HepG2 (cell line): ENCODE data around the gene DEDD2. TPM values are rescaled to one million over a fixed set of nuclear protein-coding genes. Genes with fewer than 3 reads are reported as not detected.
A peak's percentile ranks its signal among the peaks of the same experiment; 100 is the strongest.

Source experiments
- CREB1 ChIP-seq, 2 experiments: fragments of 450-650 bp in 1 of 2; IDR thresholded peaks; 2 replicates each; pipeline ENCODE4 v1.6.1; 2016 to 2017; ENCODE audit warnings: control low read depth in 1 of 2, mild to moderate bottlenecking in 1 of 2, missing compliant biosample characterization in 1 of 2, missing genetic modification characterization in 1 of 2
- HNRNPLL ChIP-seq: fragments of 200-400 bp; formaldehyde crosslinking; IDR thresholded peaks from 2 replicates; pipeline ENCODE4 v1.6.1; 2017; ENCODE audit warnings: mild to moderate bottlenecking, low read depth, low read length; ENCODE audit not compliant: poor library complexity, severe bottlenecking
- ISL2 ChIP-seq: sonication (generic); formaldehyde crosslinking; IDR thresholded peaks from 2 replicates; pipeline ENCODE4 v1.5.0; 2020; ENCODE audit warnings: missing genetic modification reagents
- NCOR1 ChIP-seq: fragments of 200-600 bp; sonication (generic); IDR thresholded peaks from 2 replicates; pipeline ENCODE4 v1.7.0; 2017; ENCODE audit warnings: antibody characterized with exemption, low read length, borderline replicate concordance
- SOX5 ChIP-seq: IDR thresholded peaks from 2 replicates; pipeline ENCODE4 v1.6.1; 2016; ENCODE audit warnings: borderline replicate concordance
- TAF1 ChIP-seq: sonication (generic); formaldehyde crosslinking; IDR thresholded peaks from 2 replicates; pipeline ENCODE4 v1.4.0; 2020; ENCODE audit warnings: missing genetic modification reagents
- TEAD3 ChIP-seq: optimal IDR thresholded peaks from 2 replicates; pipeline ENCODE3; 2016; ENCODE audit warnings: borderline replicate concordance
- ZBTB38 ChIP-seq: sonication (generic); formaldehyde crosslinking; IDR thresholded peaks from 2 replicates; pipeline ENCODE4 v1.5.1; 2020; ENCODE audit warnings: mild to moderate bottlenecking, missing genetic modification reagents
- ZNF180 ChIP-seq: sonication (generic); formaldehyde crosslinking; IDR thresholded peaks from 2 replicates; pipeline ENCODE4 v1.4.0; 2020; ENCODE audit warnings: low read depth, missing genetic modification reagents, borderline replicate concordance
- ZNF33B ChIP-seq: sonication (generic); formaldehyde crosslinking; IDR thresholded peaks from 2 replicates; pipeline ENCODE4 v1.5.1; 2020; ENCODE audit warnings: mild to moderate bottlenecking, missing genetic modification reagents
- ZNF713 ChIP-seq: sonication (generic); formaldehyde crosslinking; IDR thresholded peaks from 2 replicates; pipeline ENCODE4 v1.4.0; 2020; ENCODE audit warnings: mild to moderate bottlenecking, missing genetic modification reagents
- polyA plus RNA-seq, 8 experiments: library from polyadenylated mRNA; depleted of rRNA in 3 of 8; stranded (reverse) in 7 of 8; unstranded in 1 of 8; fragments of >200 nt; fragmentation: Illumina TruSeq in 4 of 8; extraction: Trizol in 4 of 8; gene quantifications; 2 replicates each; pipeline versions ENCODE4 v1.2.1 to v1.2.3, GENCODE V29; 2011 to 2016; ENCODE audit warnings: low read depth in 4 of 8, missing spikeins in 1 of 8, mixed read lengths in 1 of 8; ENCODE audit not compliant: insufficient read depth in 1 of 8
- total RNA-seq, 5 experiments: library from RNA; depleted of rRNA; stranded (reverse); fragments of >200 nt; fragmentation: Illumina TruSeq; extraction: Trizol; gene quantifications; 2 replicates each; pipeline ENCODE4 v1.2.3, GENCODE V29; 2016; ENCODE audit warnings: low read depth in 1 of 5
- TF ChIP-seq, protein P1 (sequence below): sonication (generic); formaldehyde crosslinking; IDR thresholded peaks from 2 replicates; pipeline ENCODE4 v1.4.0; 2020; ENCODE audit warnings: mild to moderate bottlenecking, missing genetic modification reagents
- TF ChIP-seq, protein P2 (sequence below): sonication (generic); formaldehyde crosslinking; IDR thresholded peaks from 2 replicates; pipeline ENCODE4 v1.4.0; 2020; ENCODE audit warnings: missing genetic modification reagents
- TF ChIP-seq, protein P3 (sequence below): sonication (generic); formaldehyde crosslinking; IDR thresholded peaks from 2 replicates; pipeline ENCODE4 v1.4.0; 2020; ENCODE audit warnings: missing genetic modification reagents, borderline replicate concordance
- TF ChIP-seq, protein P4 (sequence below): sonication (generic); formaldehyde crosslinking; IDR thresholded peaks from 2 replicates; pipeline ENCODE4 v1.8.1; 2023; ENCODE audit warnings: mild to moderate bottlenecking, missing genetic modification reagents, borderline replicate concordance

The DEDD2 gene
- total and polyA plus RNA-seq, 2 of the 13 experiments (the other 11 are each of a cell fraction or from before 2014, with no cell fraction given): 19.2 to 24.7 TPM

DNA sequence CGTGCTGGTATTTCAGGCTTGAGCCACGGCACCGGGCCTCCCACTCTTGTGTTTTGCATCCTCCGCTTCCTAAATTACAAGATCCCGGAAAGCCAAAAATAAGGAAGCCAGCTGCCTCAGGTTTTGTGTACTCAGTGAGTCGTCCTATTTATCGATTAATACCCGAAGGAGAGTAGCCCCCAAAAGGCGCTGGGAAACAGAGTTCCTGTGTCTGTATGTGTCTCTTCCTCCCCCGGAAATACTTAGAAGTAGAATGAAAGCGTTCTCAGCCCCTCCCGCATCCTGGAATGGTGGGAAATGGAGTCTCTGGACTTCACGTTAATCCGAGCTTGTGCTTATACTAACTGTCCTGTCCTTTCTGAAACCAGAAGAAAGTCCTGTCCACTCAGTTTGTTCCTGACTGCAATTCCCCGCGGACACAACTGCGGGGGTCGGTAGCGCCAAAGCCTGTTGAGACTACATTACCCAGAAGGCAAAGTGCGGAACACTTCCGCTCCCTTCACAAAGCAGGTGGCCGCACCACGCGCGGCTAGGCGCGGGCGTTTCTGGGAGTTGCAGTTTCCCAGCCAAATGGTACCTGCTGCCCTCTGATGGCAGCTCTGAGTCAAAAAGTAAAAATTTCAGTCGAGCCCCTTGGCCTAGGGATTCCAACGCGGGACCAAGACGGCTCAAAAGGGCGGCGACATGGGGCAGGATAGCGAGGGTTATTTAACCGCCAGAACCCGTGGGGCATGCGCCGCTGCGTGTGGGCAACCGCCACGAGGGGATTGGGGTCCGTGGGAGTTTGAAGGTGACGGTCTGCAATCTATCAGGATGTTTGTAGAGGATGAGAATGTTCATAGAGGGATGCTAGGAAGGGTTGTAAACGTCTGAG, 27.1 kb upstream of the DEDD2 start (continued):
- TF ChIP-seq, protein P1, sequence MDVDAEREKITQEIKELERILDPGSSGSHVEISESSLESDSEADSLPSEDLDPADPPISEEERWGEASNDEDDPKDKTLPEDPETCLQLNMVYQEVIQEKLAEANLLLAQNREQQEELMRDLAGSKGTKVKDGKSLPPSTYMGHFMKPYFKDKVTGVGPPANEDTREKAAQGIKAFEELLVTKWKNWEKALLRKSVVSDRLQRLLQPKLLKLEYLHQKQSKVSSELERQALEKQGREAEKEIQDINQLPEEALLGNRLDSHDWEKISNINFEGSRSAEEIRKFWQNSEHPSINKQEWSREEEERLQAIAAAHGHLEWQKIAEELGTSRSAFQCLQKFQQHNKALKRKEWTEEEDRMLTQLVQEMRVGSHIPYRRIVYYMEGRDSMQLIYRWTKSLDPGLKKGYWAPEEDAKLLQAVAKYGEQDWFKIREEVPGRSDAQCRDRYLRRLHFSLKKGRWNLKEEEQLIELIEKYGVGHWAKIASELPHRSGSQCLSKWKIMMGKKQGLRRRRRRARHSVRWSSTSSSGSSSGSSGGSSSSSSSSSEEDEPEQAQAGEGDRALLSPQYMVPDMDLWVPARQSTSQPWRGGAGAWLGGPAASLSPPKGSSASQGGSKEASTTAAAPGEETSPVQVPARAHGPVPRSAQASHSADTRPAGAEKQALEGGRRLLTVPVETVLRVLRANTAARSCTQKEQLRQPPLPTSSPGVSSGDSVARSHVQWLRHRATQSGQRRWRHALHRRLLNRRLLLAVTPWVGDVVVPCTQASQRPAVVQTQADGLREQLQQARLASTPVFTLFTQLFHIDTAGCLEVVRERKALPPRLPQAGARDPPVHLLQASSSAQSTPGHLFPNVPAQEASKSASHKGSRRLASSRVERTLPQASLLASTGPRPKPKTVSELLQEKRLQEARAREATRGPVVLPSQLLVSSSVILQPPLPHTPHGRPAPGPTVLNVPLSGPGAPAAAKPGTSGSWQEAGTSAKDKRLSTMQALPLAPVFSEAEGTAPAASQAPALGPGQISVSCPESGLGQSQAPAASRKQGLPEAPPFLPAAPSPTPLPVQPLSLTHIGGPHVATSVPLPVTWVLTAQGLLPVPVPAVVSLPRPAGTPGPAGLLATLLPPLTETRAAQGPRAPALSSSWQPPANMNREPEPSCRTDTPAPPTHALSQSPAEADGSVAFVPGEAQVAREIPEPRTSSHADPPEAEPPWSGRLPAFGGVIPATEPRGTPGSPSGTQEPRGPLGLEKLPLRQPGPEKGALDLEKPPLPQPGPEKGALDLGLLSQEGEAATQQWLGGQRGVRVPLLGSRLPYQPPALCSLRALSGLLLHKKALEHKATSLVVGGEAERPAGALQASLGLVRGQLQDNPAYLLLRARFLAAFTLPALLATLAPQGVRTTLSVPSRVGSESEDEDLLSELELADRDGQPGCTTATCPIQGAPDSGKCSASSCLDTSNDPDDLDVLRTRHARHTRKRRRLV (CRISPR knock-in tag): peak; percentile 51; the same call in 1 of the 2 replicates
- TF ChIP-seq HNRNPLL (peak; percentile 74), ZNF180 (peak; percentile 90; the same call in 1 of the 2 replicates), ZBTB38 (no peak), TEAD3 (CRISPR knock-in tag) (no peak), ZNF33B (CRISPR knock-in tag) (no peak), ISL2 (CRISPR knock-in tag) (peak; percentile 50; the same call in 1 of the 2 replicates), TAF1 (CRISPR knock-in tag) (no peak), ZNF713 (0 out of 2 replicates have a peak, but pooled peaks have one; percentile 40), SOX5 (CRISPR knock-in tag) (0 out of 2 replicates have a peak, but pooled peaks have one; percentile 16), NCOR1 (no peak), CREB1 (IDR thresholded peaks at IDR 0.05) (peak; percentile 68), CREB1 (CRISPR knock-in tag; IDR thresholded peaks at IDR 0.05) (peak; percentile 94)
- TF ChIP-seq, protein P2, sequence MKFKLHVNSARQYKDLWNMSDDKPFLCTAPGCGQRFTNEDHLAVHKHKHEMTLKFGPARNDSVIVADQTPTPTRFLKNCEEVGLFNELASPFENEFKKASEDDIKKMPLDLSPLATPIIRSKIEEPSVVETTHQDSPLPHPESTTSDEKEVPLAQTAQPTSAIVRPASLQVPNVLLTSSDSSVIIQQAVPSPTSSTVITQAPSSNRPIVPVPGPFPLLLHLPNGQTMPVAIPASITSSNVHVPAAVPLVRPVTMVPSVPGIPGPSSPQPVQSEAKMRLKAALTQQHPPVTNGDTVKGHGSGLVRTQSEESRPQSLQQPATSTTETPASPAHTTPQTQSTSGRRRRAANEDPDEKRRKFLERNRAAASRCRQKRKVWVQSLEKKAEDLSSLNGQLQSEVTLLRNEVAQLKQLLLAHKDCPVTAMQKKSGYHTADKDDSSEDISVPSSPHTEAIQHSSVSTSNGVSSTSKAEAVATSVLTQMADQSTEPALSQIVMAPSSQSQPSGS (CRISPR knock-in tag): peak; percentile 66; the same call in 1 of the 2 replicates
- TF ChIP-seq, protein P3, sequence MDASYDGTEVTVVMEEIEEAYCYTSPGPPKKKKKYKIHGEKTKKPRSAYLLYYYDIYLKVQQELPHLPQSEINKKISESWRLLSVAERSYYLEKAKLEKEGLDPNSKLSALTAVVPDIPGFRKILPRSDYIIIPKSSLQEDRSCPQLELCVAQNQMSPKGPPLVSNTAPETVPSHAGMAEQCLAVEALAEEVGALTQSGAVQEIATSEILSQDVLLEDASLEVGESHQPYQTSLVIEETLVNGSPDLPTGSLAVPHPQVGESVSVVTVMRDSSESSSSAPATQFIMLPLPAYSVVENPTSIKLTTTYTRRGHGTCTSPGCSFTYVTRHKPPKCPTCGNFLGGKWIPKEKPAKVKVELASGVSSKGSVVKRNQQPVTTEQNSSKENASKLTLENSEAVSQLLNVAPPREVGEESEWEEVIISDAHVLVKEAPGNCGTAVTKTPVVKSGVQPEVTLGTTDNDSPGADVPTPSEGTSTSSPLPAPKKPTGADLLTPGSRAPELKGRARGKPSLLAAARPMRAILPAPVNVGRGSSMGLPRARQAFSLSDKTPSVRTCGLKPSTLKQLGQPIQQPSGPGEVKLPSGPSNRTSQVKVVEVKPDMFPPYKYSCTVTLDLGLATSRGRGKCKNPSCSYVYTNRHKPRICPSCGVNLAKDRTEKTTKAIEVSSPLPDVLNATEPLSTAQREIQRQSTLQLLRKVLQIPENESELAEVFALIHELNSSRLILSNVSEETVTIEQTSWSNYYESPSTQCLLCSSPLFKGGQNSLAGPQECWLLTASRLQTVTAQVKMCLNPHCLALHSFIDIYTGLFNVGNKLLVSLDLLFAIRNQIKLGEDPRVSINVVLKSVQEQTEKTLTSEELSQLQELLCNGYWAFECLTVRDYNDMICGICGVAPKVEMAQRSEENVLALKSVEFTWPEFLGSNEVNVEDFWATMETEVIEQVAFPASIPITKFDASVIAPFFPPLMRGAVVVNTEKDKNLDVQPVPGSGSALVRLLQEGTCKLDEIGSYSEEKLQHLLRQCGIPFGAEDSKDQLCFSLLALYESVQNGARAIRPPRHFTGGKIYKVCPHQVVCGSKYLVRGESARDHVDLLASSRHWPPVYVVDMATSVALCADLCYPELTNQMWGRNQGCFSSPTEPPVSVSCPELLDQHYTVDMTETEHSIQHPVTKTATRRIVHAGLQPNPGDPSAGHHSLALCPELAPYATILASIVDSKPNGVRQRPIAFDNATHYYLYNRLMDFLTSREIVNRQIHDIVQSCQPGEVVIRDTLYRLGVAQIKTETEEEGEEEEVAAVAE (CRISPR knock-in tag): 0 out of 2 replicates have a peak, but pooled peaks have one; percentile 40
- TF ChIP-seq, protein P4, sequence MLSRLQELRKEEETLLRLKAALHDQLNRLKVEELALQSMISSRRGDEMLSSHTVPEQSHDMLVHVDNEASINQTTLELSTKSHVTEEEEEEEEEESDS (CRISPR knock-in tag): no peak
